ENCODE data around the gene SLC36A1.

Gene SLC36A1

DNA sequence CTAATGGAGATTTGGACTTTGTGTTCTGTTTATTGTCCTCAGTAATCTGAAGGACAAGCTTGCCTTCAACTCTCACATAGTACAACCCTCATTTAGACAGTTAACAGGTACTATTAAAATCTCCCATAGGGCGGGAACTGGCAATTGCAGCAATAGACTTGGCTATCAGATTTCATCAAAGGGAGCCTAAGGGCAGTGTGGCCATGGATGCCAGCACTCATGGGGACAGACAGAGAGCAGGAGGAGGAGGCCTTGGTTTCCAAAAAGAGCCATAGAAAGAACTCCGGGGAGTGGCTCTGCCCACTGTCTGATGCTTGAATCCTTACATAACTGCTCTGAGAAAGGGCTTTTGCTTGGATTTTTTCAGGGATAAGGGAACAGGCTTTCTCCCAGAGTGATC, 6.8 kb downstream of the SLC36A1 start:
- peak overlapping the region; percentile 82 for H3K27ac ChIP-seq
- TF ChIP-seq, protein P1, sequence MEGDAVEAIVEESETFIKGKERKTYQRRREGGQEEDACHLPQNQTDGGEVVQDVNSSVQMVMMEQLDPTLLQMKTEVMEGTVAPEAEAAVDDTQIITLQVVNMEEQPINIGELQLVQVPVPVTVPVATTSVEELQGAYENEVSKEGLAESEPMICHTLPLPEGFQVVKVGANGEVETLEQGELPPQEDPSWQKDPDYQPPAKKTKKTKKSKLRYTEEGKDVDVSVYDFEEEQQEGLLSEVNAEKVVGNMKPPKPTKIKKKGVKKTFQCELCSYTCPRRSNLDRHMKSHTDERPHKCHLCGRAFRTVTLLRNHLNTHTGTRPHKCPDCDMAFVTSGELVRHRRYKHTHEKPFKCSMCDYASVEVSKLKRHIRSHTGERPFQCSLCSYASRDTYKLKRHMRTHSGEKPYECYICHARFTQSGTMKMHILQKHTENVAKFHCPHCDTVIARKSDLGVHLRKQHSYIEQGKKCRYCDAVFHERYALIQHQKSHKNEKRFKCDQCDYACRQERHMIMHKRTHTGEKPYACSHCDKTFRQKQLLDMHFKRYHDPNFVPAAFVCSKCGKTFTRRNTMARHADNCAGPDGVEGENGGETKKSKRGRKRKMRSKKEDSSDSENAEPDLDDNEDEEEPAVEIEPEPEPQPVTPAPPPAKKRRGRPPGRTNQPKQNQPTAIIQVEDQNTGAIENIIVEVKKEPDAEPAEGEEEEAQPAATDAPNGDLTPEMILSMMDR (conservative IDR thresholded peaks at IDR 0.05) = no peak

DNA sequence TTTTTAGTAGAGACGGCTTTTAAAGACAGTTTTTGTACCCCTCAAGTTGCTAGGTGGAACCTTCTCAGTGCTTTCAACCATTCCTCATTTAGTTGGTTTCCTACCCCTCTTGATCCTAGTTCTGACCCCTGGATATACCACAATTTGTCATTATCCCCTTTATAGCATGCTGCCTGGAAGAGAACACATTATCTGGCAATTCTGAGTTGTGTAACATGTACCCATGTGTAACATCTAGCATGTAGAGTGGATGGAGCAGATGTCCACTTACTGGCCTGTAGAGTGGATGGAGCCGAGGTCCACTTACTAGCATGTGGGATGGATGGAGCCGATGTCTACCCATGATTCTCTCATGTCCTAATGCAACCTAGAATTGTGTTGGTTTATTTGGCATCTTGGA, 7.5 kb downstream of the SLC36A1 start:
- TF ChIP-seq, protein P1 (conservative IDR thresholded peaks at IDR 0.05) = no peak
- peak overlapping the region; percentile 82 for H3K27ac ChIP-seq

DNA sequence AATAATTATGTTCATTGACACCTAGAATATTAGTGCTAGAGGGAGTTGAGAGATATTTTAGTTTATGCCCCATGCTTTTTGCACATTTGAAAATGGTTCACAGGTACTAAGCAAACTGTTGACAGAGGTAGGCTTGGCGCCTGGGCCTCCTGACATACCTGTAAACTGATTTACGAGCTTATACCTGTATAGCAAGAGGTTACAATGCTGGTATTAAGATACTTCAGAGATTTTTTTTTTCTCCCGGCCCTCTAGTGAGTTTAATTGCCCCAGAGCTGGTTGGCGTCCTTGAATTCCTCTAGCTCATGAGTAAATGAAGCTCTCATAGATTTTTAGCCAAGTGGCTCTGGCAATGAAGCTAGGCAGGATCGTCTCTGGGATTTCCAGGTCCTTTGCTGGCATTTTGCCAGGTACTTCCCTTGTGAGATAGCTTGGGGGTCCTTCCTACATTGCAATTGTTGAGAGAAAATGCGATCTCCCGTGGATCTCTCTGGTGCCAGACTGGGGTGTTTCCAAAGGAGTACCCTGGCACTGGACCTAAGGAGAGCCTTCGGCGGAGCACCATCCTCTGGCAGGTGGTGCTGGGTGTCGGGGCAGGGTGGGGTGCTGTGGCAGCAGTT, 9.0 kb downstream of the SLC36A1 start:
- TF ChIP-seq, protein P1 (conservative IDR thresholded peaks at IDR 0.05) = no peak
- peak overlapping the region; percentile 82 for H3K27ac ChIP-seq

DNA sequence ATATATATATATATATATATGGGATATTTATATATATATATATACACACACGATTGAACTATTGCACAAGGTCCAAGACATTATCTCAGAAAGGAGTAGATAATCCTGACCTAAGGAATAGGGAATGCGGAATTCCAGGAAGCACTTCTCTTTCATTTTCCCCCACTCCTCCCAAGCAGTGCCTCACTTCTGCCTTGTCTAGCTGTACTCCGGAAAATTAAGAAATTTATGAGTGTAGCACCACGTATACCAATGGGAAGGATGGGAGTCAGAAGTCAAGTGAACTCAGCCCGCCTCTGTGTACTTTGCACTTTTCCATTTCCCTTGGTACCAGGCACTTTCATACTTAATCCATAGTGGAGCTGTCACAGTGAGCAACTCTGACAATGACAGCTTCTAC, 10.9 kb downstream of the SLC36A1 start:
- TF ChIP-seq, protein P1 (conservative IDR thresholded peaks at IDR 0.05) = no peak
- no peak overlapping the region for H3K27ac ChIP-seq

DNA sequence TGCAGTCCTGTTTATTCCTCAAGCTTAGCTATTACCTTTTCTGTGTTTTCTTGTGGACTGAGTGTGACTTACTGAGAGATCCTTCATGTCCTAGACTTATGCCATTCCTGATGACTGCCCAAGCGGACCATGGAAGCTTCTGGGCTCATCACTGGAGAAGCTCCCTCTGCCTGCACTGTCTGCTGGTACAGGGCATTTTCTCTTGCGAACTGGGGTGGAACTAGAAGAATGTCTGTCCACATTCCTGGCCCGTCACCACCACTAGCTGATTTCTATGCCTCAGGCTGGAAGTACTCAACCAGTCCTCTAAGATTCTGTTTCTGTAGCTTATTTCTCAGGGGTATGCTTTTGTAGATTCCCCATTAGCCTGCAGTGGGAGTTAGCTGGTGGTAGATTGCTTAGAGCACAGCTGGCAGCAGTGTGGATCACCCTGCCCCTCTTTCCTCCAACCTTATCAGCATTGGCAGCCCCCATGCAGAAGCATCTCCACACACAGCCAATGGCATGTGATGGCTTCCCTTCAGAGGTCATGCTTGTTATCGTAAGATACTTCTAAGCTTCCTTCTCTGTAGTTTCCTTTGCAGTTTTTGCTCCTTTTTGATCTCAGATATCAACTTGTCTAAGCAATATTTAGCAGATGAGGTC, 12.4 kb downstream of the SLC36A1 start:
- TF ChIP-seq, protein P1 (conservative IDR thresholded peaks at IDR 0.05) = no peak
- H3K27ac ChIP-seq = no peak overlapping the region

DNA sequence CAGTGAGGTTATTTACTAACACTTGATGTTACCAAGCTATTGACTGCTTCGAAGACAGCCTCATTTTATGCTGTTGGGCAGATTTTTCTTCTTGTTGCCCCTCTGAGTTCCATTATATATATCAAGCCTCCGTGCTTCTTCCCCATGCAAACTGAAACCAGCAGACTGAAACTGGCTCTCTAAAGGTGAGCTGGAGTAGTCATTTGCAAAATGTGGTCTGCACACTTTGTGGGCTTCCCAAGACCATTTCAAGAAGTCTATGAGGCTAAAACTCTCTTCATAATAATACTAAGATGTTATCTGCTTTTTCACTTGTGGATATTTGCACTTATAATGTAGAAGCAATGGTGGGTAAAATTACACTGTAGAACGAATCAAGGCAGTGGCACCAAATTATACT, 13.9 kb downstream of the SLC36A1 start:
- TF ChIP-seq, protein P1 (conservative IDR thresholded peaks at IDR 0.05) = no peak
- no peak overlapping the region; the same call in 1 of the 2 replicates for H3K27ac ChIP-seq

DNA sequence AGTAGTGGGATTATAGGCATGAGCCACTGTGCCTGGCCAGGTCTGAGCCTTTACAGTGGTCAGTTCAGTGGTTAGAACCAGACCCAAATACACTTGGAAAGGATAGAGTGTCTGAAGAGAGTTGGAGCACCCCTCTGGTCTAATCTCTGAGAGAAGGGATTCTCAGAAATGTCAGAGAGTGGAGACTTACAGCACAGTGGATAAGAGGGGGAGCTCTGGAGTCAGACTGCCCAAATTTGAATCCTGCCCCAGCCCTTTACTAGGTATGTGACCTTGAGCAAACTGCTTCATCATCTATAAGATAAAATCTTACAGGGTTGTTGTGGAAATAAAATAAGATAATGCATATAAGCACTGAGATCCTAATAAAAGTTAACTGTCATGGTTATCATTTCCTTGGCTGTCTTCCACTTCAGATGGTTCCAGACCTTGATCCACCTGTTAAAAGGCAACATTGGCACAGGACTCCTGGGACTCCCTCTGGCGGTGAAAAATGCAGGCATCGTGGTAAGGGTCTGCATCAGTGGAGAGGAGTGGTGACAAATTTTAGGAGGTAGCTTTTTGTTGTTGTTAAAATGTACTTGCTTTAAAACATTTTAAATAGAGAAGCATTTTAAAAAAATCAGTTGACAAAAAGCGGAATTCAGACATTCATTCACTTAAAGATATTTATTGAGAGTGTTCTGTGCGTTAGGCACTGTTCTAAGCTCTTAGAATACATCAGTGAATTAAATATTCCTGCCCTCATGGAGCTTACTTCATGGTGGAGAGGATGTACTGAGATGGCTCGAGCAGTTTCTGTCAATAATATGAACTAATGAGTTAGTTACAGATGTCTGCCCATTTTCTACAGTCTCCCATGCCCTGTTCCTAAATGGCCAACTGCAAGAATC, 16.0 kb downstream of the SLC36A1 start:
- peak overlapping the region; percentile 76 for H3K27ac ChIP-seq
- TF ChIP-seq, protein P1 (conservative IDR thresholded peaks at IDR 0.05) = peak; percentile 97
